ENCODE measurements around the gene BTNL2.

The BTNL2 gene

GRCh38 chr6:32411566-32412327, 4.8 kb upstream of the BTNL2 start:
- no peak for TF ChIP-seq CTCF (IDR thresholded peaks at IDR 0.05; ENCODE audit: low read length)
- no peak for TF ChIP-seq EZH2phosphoT487 (IDR thresholded peaks at IDR 0.05; ENCODE audit: low read length)
- no peak for TF ChIP-seq EZH2 (optimal IDR thresholded peaks at IDR 0.05; ENCODE audit: low read depth, low read length)
- H3K9me3 ChIP-seq (replicated peaks; ENCODE audit: insufficient read depth, low read length): no peaks in the 10 kb centered on the region
- no peak overlapping the region for H3K9ac ChIP-seq (ENCODE audit: low read length)
- H3K79me2 ChIP-seq (ENCODE audit: low read length): no peaks in the 10 kb centered on the region
- no peak overlapping the region for H3K4me2 ChIP-seq (ENCODE audit: low read depth, low read length)
- no peaks in the 10 kb centered on the region for H4K20me1 ChIP-seq (ENCODE audit: insufficient read depth, low read length)
- H3K4me3 ChIP-seq (ENCODE audit: low read length): no peak overlapping the region
- no peak for DNase-seq
- H3K27me3 ChIP-seq (replicated peaks; ENCODE audit: insufficient read depth, low read length): peaks cover 15% of the 10 kb centered on the region
- H3K36me3 ChIP-seq (replicated peaks; ENCODE audit: insufficient read depth, low read length): no peaks in the 10 kb centered on the region
- H3K4me1 ChIP-seq (ENCODE audit: low read length): no peaks in the 10 kb centered on the region
- H3F3A ChIP-seq (ENCODE audit: insufficient read depth, low read length): no peaks in the 10 kb centered on the region
- no peak overlapping the region for H3K27ac ChIP-seq (ENCODE audit: low read length)
- no peak overlapping the region for H2AFZ ChIP-seq (ENCODE audit: low read length)
- H3K9me2 ChIP-seq (replicated peaks; ENCODE audit: insufficient read depth, low read length): no peaks in the 10 kb centered on the region

GRCh38 chr6:32410906-32411305, 3.9 kb upstream of the BTNL2 start:
- no peak for TF ChIP-seq EZH2phosphoT487 (IDR thresholded peaks at IDR 0.05; ENCODE audit: low read length)
- no peak for TF ChIP-seq CTCF (IDR thresholded peaks at IDR 0.05; ENCODE audit: low read length)
- no peak for TF ChIP-seq EZH2 (optimal IDR thresholded peaks at IDR 0.05; ENCODE audit: low read depth, low read length)
- H3K4me2 ChIP-seq (ENCODE audit: low read depth, low read length): no peak overlapping the region
- peaks cover 15% of the 10 kb centered on the region for H3K27me3 ChIP-seq (replicated peaks; ENCODE audit: insufficient read depth, low read length)

GRCh38 chr6:32406197-32406596, 784 bp downstream of the BTNL2 start:
- no peak overlapping the region for H3K9ac ChIP-seq (ENCODE audit: low read length)
- no peaks in the 10 kb centered on the region for H3K4me1 ChIP-seq (ENCODE audit: low read length)
- no peak overlapping the region for H3K4me3 ChIP-seq (ENCODE audit: low read length)
- H4K20me1 ChIP-seq (ENCODE audit: insufficient read depth, low read length): no peaks in the 10 kb centered on the region
- no peak overlapping the region for H3K4me2 ChIP-seq (ENCODE audit: low read depth, low read length)
- no peaks in the 10 kb centered on the region for H3F3A ChIP-seq (ENCODE audit: insufficient read depth, low read length)
- no peak for TF ChIP-seq EZH2 (optimal IDR thresholded peaks at IDR 0.05; ENCODE audit: low read depth, low read length)
- TF ChIP-seq EZH2phosphoT487 (IDR thresholded peaks at IDR 0.05; ENCODE audit: low read length): no peak
- TF ChIP-seq CTCF (IDR thresholded peaks at IDR 0.05; ENCODE audit: low read length): no peak
- no peak for DNase-seq
- H2AFZ ChIP-seq (ENCODE audit: low read length): no peak overlapping the region
- H3K27me3 ChIP-seq (replicated peaks; ENCODE audit: insufficient read depth, low read length): no peaks in the 10 kb centered on the region
- no peaks in the 10 kb centered on the region for H3K9me3 ChIP-seq (replicated peaks; ENCODE audit: insufficient read depth, low read length)
- H3K9me2 ChIP-seq (replicated peaks; ENCODE audit: insufficient read depth, low read length): no peaks in the 10 kb centered on the region
- no peaks in the 10 kb centered on the region for H3K36me3 ChIP-seq (replicated peaks; ENCODE audit: insufficient read depth, low read length)
- no peaks in the 10 kb centered on the region for H3K79me2 ChIP-seq (ENCODE audit: low read length)
- no peak overlapping the region for H3K27ac ChIP-seq (ENCODE audit: low read length)

More at GRCh38 chr6:32410906-32411305, 3.9 kb upstream of the BTNL2 start:
- no peaks in the 10 kb centered on the region for H3F3A ChIP-seq (ENCODE audit: insufficient read depth, low read length)
- H3K4me1 ChIP-seq (ENCODE audit: low read length): no peaks in the 10 kb centered on the region
- no peak overlapping the region for H3K4me3 ChIP-seq (ENCODE audit: low read length)
- H3K9me3 ChIP-seq (replicated peaks; ENCODE audit: insufficient read depth, low read length): no peaks in the 10 kb centered on the region
- H2AFZ ChIP-seq (ENCODE audit: low read length): no peak overlapping the region
- H3K36me3 ChIP-seq (replicated peaks; ENCODE audit: insufficient read depth, low read length): no peaks in the 10 kb centered on the region
- H3K9me2 ChIP-seq (replicated peaks; ENCODE audit: insufficient read depth, low read length): no peaks in the 10 kb centered on the region
- H3K9ac ChIP-seq (ENCODE audit: low read length): no peak overlapping the region
- H3K79me2 ChIP-seq (ENCODE audit: low read length): no peaks in the 10 kb centered on the region
- DNase-seq: no peak
- no peaks in the 10 kb centered on the region for H4K20me1 ChIP-seq (ENCODE audit: insufficient read depth, low read length)
- H3K27ac ChIP-seq (ENCODE audit: low read length): no peak overlapping the region
